ENCODE data around the gene GATA6. TPM values are rescaled to one million over a fixed set of nuclear protein-coding genes. Genes with fewer than 3 reads are reported as not detected.
A peak's percentile ranks its signal among the peaks of the same experiment; 100 is the strongest.

Gene GATA6
- total RNA-seq, 1 donor: 16.6 TPM

DNA sequence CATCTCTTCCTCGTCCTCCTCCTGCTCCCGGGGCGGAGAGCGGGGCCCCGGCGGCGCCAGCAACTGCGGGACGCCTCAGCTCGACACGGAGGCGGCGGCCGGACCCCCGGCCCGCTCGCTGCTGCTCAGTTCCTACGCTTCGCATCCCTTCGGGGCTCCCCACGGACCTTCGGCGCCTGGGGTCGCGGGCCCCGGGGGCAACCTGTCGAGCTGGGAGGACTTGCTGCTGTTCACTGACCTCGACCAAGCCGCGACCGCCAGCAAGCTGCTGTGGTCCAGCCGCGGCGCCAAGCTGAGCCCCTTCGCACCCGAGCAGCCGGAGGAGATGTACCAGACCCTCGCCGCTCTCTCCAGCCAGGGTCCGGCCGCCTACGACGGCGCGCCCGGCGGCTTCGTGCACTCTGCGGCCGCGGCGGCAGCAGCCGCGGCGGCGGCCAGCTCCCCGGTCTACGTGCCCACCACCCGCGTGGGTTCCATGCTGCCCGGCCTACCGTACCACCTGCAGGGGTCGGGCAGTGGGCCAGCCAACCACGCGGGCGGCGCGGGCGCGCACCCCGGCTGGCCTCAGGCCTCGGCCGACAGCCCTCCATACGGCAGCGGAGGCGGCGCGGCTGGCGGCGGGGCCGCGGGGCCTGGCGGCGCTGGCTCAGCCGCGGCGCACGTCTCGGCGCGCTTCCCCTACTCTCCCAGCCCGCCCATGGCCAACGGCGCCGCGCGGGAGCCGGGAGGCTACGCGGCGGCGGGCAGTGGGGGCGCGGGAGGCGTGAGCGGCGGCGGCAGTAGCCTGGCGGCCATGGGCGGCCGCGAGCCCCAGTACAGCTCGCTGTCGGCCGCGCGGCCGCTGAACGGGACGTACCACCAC, 2.1 kb downstream of the GATA6 start:
- H3K27me3 ChIP-seq (ENCODE audit: insufficient read depth, low read length): peaks cover 48% of the 10 kb centered on the region
- peak overlapping the region; percentile 89 for H3K4me2 ChIP-seq (ENCODE audit: insufficient read depth, low read length)
- peaks cover 29% of the 10 kb centered on the region for H3K4me1 ChIP-seq (ENCODE audit: insufficient read depth, low read length)
- peak overlapping the region; percentile 86 for H3K27ac ChIP-seq (ENCODE audit: low read depth, low read length)
- TF ChIP-seq, protein P1, sequence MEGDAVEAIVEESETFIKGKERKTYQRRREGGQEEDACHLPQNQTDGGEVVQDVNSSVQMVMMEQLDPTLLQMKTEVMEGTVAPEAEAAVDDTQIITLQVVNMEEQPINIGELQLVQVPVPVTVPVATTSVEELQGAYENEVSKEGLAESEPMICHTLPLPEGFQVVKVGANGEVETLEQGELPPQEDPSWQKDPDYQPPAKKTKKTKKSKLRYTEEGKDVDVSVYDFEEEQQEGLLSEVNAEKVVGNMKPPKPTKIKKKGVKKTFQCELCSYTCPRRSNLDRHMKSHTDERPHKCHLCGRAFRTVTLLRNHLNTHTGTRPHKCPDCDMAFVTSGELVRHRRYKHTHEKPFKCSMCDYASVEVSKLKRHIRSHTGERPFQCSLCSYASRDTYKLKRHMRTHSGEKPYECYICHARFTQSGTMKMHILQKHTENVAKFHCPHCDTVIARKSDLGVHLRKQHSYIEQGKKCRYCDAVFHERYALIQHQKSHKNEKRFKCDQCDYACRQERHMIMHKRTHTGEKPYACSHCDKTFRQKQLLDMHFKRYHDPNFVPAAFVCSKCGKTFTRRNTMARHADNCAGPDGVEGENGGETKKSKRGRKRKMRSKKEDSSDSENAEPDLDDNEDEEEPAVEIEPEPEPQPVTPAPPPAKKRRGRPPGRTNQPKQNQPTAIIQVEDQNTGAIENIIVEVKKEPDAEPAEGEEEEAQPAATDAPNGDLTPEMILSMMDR (IDR thresholded peaks at IDR 0.05; ENCODE audit: extremely low read depth, low read depth, low read length): no peak
- peaks cover 49% of the 10 kb centered on the region for H4K20me1 ChIP-seq (ENCODE audit: insufficient read depth, low read length)
- peaks cover 62% of the 10 kb centered on the region for H3K79me2 ChIP-seq (ENCODE audit: insufficient read depth, low read length)
- H3K36me3 ChIP-seq (ENCODE audit: insufficient read depth, low read length): peaks cover 22% of the 10 kb centered on the region
- no peak overlapping the region for H2AFZ ChIP-seq (ENCODE audit: low read length)
- DNase-seq (ENCODE audit: insufficient read length, low spot score, missing footprints): peak; percentile 80
- H3K9me3 ChIP-seq (ENCODE audit: low read depth, low read length): peaks cover 2% of the 10 kb centered on the region
- peak overlapping the region; percentile 95 for H3K4me3 ChIP-seq (ENCODE audit: insufficient read depth, low read length)

DNA sequence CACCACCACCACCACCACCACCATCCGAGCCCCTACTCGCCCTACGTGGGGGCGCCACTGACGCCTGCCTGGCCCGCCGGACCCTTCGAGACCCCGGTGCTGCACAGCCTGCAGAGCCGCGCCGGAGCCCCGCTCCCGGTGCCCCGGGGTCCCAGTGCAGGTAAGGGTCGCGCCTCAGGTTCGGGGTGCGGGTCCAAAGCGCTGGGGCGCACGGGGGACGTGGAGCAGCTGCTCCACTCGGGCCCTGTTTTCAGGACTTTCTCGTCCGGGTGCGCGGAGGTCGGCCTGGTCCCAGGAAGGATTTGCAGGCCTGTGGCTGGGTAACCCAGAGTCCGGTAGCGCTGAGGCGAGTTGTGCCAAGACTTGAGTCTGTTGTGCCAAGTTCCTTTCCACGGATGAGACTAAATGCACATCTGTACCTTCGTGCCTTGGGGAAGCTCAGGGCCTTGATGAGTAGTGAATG, 2.8 kb downstream of the GATA6 start:
- DNase-seq (ENCODE audit: insufficient read length, low spot score, missing footprints): no peak
- peaks cover 29% of the 10 kb centered on the region for H3K4me1 ChIP-seq (ENCODE audit: insufficient read depth, low read length)
- peak overlapping the region; percentile 95 for H3K4me3 ChIP-seq (ENCODE audit: insufficient read depth, low read length)
- H3K9me3 ChIP-seq (ENCODE audit: low read depth, low read length): peaks cover 2% of the 10 kb centered on the region
- H3K27me3 ChIP-seq (ENCODE audit: insufficient read depth, low read length): peaks cover 42% of the 10 kb centered on the region
- H3K36me3 ChIP-seq (ENCODE audit: insufficient read depth, low read length): peaks cover 22% of the 10 kb centered on the region
- H3K79me2 ChIP-seq (ENCODE audit: insufficient read depth, low read length): peaks cover 69% of the 10 kb centered on the region
- H3K4me2 ChIP-seq (ENCODE audit: insufficient read depth, low read length): peak overlapping the region; percentile 89
- TF ChIP-seq, protein P1 (IDR thresholded peaks at IDR 0.05; ENCODE audit: extremely low read depth, low read depth, low read length): no peak
- peaks cover 52% of the 10 kb centered on the region for H4K20me1 ChIP-seq (ENCODE audit: insufficient read depth, low read length)
- H2AFZ ChIP-seq (ENCODE audit: low read length): no peak overlapping the region
- peak overlapping the region; percentile 47 for H3K27ac ChIP-seq (ENCODE audit: low read depth, low read length)

DNA sequence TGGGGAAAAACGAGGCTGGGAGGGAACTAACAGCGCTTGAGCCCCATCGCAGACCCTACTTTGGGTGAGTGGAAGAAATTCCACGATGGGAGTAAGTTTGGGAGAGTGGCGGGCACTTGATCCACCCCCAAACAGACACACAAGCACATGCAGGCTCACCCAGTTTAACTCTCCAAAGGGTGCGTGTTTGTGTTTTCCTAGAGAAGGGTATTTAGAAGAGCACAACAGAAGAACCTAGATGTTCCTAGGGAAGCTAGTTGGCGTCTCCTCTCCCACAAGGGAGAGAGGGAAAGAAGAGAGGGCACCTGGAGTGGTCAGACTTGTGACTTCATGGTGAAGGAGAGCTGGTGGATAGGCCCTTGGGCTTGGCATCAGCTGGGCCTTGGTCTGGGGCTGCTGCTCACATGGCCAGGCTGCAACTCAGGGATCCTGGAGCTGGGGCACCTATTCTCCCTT, 3.2 kb downstream of the GATA6 start:
- peak overlapping the region; percentile 89 for H3K4me2 ChIP-seq (ENCODE audit: insufficient read depth, low read length)
- peak overlapping the region; percentile 95 for H3K4me3 ChIP-seq (ENCODE audit: insufficient read depth, low read length)
- H4K20me1 ChIP-seq (ENCODE audit: insufficient read depth, low read length): peaks cover 51% of the 10 kb centered on the region
- H2AFZ ChIP-seq (ENCODE audit: low read length): no peak overlapping the region
- H3K27me3 ChIP-seq (ENCODE audit: insufficient read depth, low read length): peaks cover 37% of the 10 kb centered on the region
- peaks cover 74% of the 10 kb centered on the region for H3K79me2 ChIP-seq (ENCODE audit: insufficient read depth, low read length)
- peak; percentile 83 for DNase-seq (ENCODE audit: insufficient read length, low spot score, missing footprints)
- H3K36me3 ChIP-seq (ENCODE audit: insufficient read depth, low read length): peaks cover 25% of the 10 kb centered on the region
- H3K4me1 ChIP-seq (ENCODE audit: insufficient read depth, low read length): peaks cover 32% of the 10 kb centered on the region
- peaks cover 2% of the 10 kb centered on the region for H3K9me3 ChIP-seq (ENCODE audit: low read depth, low read length)
- peak overlapping the region; percentile 47 for H3K27ac ChIP-seq (ENCODE audit: low read depth, low read length)
- TF ChIP-seq, protein P1 (IDR thresholded peaks at IDR 0.05; ENCODE audit: extremely low read depth, low read depth, low read length): no peak

Data from osteoblast (primary cell).